ENCODE results near the gene SOWAHA.
A peak's percentile ranks its signal among the peaks of the same experiment; 100 is the strongest.
"Not testable (repeated sequence)": the region's sequence is repeated elsewhere in the genome, so short reads cannot be mapped to it uniquely, and the experiment has no call there.

SOWAHA gene

DNA sequence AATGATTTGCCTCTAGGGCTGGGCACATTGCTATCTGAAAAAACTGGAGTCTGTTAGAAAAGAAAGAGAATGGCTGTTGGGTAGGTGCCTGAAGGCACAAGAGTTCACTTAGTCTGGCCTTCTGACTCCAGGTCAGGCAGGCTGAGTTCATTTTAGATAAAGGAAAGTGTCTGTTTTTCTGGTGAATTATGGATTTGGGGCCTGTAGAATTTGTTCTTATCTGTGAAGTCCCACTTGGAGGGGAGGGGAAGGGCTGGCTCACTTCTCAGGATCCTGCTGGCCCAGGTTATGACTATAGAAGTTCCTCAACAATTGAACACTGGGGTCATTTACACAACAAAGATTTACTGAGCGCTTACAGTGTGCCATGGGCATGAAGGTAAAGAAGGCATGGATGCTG, 24.6 kb upstream of the SOWAHA start:
- TF ChIP-seq Cebpa-rat (IDR thresholded peaks at IDR 0.05): no peak
- H3K27ac ChIP-seq: no peak overlapping the region
- H3K9ac ChIP-seq: no peak overlapping the region
- no peak overlapping the region for H3K4me3 ChIP-seq
- H3K4me2 ChIP-seq: no peak overlapping the region
- H3K4me1 ChIP-seq: peaks cover 14% of the 10 kb centered on the region
- H4K20me1 ChIP-seq: no peaks in the 10 kb centered on the region
- H3K27me3 ChIP-seq: no peaks in the 10 kb centered on the region
- H3K9me3 ChIP-seq: no peaks in the 10 kb centered on the region
- H3K36me3 ChIP-seq: no peaks in the 10 kb centered on the region

GRCh38 chr5:132788990-132789886, 23.9 kb upstream of the SOWAHA start:
- no peak overlapping the region for H3K27ac ChIP-seq
- no peak for TF ChIP-seq Cebpa-rat (IDR thresholded peaks at IDR 0.05)
- no peak overlapping the region for H3K9ac ChIP-seq
- no peaks in the 10 kb centered on the region for H3K27me3 ChIP-seq
- H3K4me1 ChIP-seq: peaks cover 14% of the 10 kb centered on the region
- H3K4me3 ChIP-seq: no peak overlapping the region
- no peaks in the 10 kb centered on the region for H3K36me3 ChIP-seq
- H4K20me1 ChIP-seq: no peaks in the 10 kb centered on the region
- no peak overlapping the region for H3K4me2 ChIP-seq
- no peaks in the 10 kb centered on the region for H3K9me3 ChIP-seq

DNA sequence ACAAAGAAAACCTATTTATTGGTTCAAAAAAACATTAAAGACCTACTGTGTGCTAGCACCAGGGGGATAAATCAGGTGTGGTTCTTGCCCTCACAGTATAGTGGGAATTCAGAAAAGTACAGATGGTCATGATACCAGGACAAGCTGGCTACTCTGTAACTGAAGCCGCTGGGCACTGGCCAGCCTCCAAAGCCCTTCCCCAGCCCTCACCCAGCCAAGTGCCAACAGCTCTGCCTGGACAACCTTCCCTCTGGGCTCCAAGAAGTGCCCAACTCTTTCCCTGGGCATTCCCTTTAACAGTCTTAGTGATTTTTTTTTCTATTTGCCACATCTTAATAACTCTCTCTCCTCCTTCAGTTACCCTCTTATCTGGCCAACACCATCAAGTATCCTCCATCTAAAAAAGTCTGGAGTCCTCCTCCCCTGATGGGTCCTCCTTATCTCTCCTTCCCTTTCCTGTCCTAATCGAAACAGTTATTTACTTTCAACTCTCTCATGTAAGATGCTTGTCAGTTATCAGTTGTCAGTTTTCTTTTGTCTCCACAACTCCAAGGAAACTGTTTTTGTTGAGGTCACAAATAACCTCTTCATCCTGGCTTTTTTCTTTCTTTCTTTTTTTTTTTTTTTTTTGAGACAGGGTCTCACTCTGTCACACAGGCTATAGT, 22.8 kb upstream of the SOWAHA start:
- no peak for TF ChIP-seq Cebpa-rat (IDR thresholded peaks at IDR 0.05)
- no peaks in the 10 kb centered on the region for H4K20me1 ChIP-seq
- no peak overlapping the region for H3K4me3 ChIP-seq
- H3K9me3 ChIP-seq: no peaks in the 10 kb centered on the region
- no peak overlapping the region for H3K9ac ChIP-seq
- no peak overlapping the region for H3K27ac ChIP-seq
- no peak overlapping the region for H3K4me2 ChIP-seq
- H3K27me3 ChIP-seq: no peaks in the 10 kb centered on the region
- H3K4me1 ChIP-seq: peaks cover 7% of the 10 kb centered on the region
- H3K36me3 ChIP-seq: no peaks in the 10 kb centered on the region

- Histone ChIP-seq H3K9ac (no peak overlapping the region), H3K27ac (no peak overlapping the region), H4K20me1 (no peaks in the 10 kb centered on the region), H3K4me2 (no peak overlapping the region), H3K27me3 (no peaks in the 10 kb centered on the region), H3K4me1 (peaks cover 2% of the 10 kb centered on the region), H3K9me3 (no peaks in the 10 kb centered on the region), H3K36me3 (no peaks in the 10 kb centered on the region), H3K4me3 (no peak overlapping the region)
- no peak for TF ChIP-seq Cebpa-rat (IDR thresholded peaks at IDR 0.05)
Observed at GRCh38 chr5:132791026-132791425, 22.1 kb upstream of the SOWAHA start.

GRCh38 chr5:132797651-132798050, 15.5 kb upstream of the SOWAHA start:
- no peak for TF ChIP-seq Cebpa-rat (IDR thresholded peaks at IDR 0.05)
- Histone ChIP-seq H4K20me1 (no peaks in the 10 kb centered on the region), H3K4me2 (no peak overlapping the region), H3K9ac (no peak overlapping the region), H3K4me3 (no peak overlapping the region), H3K27ac (no peak overlapping the region), H3K27me3 (no peaks in the 10 kb centered on the region), H3K9me3 (no peaks in the 10 kb centered on the region), H3K4me1 (peaks cover 5% of the 10 kb centered on the region), H3K36me3 (no peaks in the 10 kb centered on the region)

DNA sequence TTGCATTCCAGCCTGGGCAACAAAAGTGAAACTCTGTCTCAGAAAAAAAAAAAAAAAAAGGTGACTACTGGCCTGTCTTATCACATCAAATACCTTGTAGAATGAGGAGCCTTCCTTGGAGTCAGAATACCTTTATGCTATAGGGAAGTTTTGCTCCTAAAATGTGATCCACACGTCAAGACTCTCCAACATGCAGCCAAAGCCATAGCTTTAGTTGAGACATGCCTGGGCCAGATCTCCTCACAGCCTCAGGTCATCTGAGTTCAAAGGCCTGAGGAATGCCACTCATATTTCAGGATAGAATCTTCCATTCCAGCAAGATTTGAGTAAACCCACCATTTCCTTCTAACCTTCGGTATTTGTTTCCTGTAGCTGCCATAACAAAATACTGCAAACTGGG, 13.7 kb upstream of the SOWAHA start:
- H3K36me3 ChIP-seq: no peaks in the 10 kb centered on the region
- no peak overlapping the region for H3K27ac ChIP-seq
- peaks cover 6% of the 10 kb centered on the region for H3K4me1 ChIP-seq
- TF ChIP-seq Cebpa-rat (IDR thresholded peaks at IDR 0.05): no peak
- no peaks in the 10 kb centered on the region for H3K27me3 ChIP-seq
- H3K4me2 ChIP-seq: no peak overlapping the region
- H4K20me1 ChIP-seq: no peaks in the 10 kb centered on the region
- no peak overlapping the region for H3K9ac ChIP-seq
- no peaks in the 10 kb centered on the region for H3K9me3 ChIP-seq
- H3K4me3 ChIP-seq: no peak overlapping the region

- no peak for TF ChIP-seq Cebpa-rat (IDR thresholded peaks at IDR 0.05)
- no peaks in the 10 kb centered on the region for H3K36me3 ChIP-seq
- no peaks in the 10 kb centered on the region for H3K27me3 ChIP-seq
- H3K9ac ChIP-seq: no peak overlapping the region
- H4K20me1 ChIP-seq: no peaks in the 10 kb centered on the region
- no peak overlapping the region for H3K4me3 ChIP-seq
- no peaks in the 10 kb centered on the region for H3K9me3 ChIP-seq
- H3K27ac ChIP-seq: no peak overlapping the region
- H3K4me2 ChIP-seq: no peak overlapping the region
- H3K4me1 ChIP-seq: peaks cover 10% of the 10 kb centered on the region
Observed at GRCh38 chr5:132800545-132800944, 12.6 kb upstream of the SOWAHA start.

- Histone ChIP-seq H3K36me3 (no peaks in the 10 kb centered on the region), H3K27me3 (no peaks in the 10 kb centered on the region), H3K9ac (no peak overlapping the region), H3K4me1 (peaks cover 15% of the 10 kb centered on the region), H3K27ac (no peak overlapping the region), H3K9me3 (no peaks in the 10 kb centered on the region), H3K4me2 (no peak overlapping the region), H3K4me3 (no peak overlapping the region), H4K20me1 (no peaks in the 10 kb centered on the region)
- TF ChIP-seq Cebpa-rat (IDR thresholded peaks at IDR 0.05): no peak
Observed at GRCh38 chr5:132802044-132802684, 10.9 kb upstream of the SOWAHA start.

- not testable (repeated sequence) for H3K4me2 ChIP-seq, H3K9me3 ChIP-seq, H3K9ac ChIP-seq, H3K27ac ChIP-seq, H4K20me1 ChIP-seq, H3K27me3 ChIP-seq, H3K36me3 ChIP-seq, H3K4me3 ChIP-seq
- TF ChIP-seq Cebpa-rat (IDR thresholded peaks at IDR 0.05): peak; percentile 33; the same call in 1 of the 2 replicates
- peaks cover 20% of the 10 kb centered on the region for H3K4me1 ChIP-seq
Observed at GRCh38 chr5:132802685-132803066, 10.4 kb upstream of the SOWAHA start.

DNA sequence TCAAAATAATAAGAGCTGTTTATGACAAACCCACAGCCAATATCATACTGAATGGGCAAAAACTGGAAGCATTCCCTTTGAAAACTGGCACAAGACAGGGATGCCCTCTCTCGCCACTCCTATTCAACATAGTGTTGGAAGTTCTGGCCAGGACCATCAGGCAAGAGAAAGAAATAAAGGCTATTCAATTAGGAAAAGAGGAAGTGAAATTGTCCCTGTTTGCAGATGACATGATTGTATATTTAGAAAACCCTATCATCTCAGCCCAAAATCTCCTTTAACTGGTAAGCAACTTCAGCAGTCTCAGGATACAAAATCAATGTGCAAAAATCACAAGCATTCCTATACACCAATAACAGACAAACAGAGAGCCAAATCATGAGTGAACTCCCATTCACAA, 8.9 kb upstream of the SOWAHA start:
- H3K4me3 ChIP-seq, H4K20me1 ChIP-seq, H3K27me3 ChIP-seq, H3K9me3 ChIP-seq, H3K27ac ChIP-seq, H3K36me3 ChIP-seq, H3K9ac ChIP-seq: not testable (repeated sequence)
- H3K4me2 ChIP-seq: peak overlapping the region; percentile 14; the same call in 1 of the 2 replicates
- H3K4me1 ChIP-seq: peaks cover 22% of the 10 kb centered on the region

DNA sequence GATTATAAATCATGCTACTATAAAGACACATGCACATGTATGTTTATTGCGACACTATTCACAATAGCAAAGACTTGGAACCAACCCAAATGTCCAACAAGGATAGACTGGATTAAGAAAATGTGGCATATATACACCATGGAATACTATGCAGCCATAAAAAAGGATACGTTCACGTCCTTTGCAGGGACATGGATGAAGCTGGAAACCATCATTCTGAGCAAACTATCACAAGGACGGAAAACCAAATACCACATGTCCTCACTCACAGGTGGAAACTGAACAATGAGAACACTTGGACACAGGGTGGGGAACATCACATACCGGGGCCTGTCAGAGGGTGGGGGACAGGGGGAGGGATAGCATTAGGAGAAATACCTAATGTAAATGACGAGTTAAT, 7.2 kb upstream of the SOWAHA start:
- not testable (repeated sequence) for H3K4me3 ChIP-seq

DNA sequence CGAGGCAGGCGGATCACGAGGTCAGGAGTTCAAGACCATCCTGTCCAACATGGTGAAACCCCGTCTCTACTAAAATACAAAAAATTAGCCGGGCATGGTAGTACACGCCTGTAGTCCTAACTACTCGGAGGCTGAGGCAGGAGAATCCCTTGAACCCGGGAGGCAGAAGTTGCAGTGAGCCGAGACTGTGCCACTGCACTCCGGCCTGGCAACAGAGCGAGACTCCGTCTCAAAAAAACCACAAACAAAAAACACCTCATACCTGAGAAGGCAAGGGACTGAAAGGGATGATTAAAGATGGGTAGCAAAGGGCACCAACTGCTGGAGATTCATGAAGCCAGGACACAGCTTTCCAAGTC, 6.3 kb upstream of the SOWAHA start:
- Histone ChIP-seq H3K4me2 (peak overlapping the region; percentile 76), H3K4me1 (peaks cover 22% of the 10 kb centered on the region), H3K9ac (peak overlapping the region; percentile 21; the same call in 1 of the 2 replicates), H3K27me3 (peaks cover 16% of the 10 kb centered on the region)
- not testable (repeated sequence) for H3K27ac ChIP-seq, H3K9me3 ChIP-seq, H3K36me3 ChIP-seq, H3K4me3 ChIP-seq, H4K20me1 ChIP-seq

More for the DNA sequence above, 7.2 kb upstream of the SOWAHA start:
- H3K9me3 ChIP-seq, H3K27me3 ChIP-seq, H3K36me3 ChIP-seq, H3K9ac ChIP-seq, H4K20me1 ChIP-seq, H3K4me2 ChIP-seq, H3K27ac ChIP-seq: not testable (repeated sequence)
- H3K4me1 ChIP-seq: peaks cover 22% of the 10 kb centered on the region

Data from BLaER1 (cell line).